GM23338 (cell line): ENCODE results near the gene RNF6.

ENCODE experiments used
- CREB1 ChIP-seq: fragments of 250-450 bp; sonication (Bioruptor Pico); IDR thresholded peaks from 2 replicates; pipeline ENCODE4 v1.5.0; 2020; ENCODE audit warnings: low read depth, mild to moderate bottlenecking, moderate library complexity
- EZH2 ChIP-seq: fragments of 200-600 bp; sonication (generic); IDR thresholded peaks from one replicate; pipeline ENCODE4 v1.8.0; 2017; ENCODE audit warnings: antibody characterized with exemption, mild to moderate bottlenecking, low read depth; ENCODE audit not compliant: unreplicated experiment
- EZH2phosphoT487 ChIP-seq: fragments of 200-600 bp; sonication (generic); IDR thresholded peaks from one replicate; pipeline ENCODE4 v1.8.1; 2018; ENCODE audit warnings: antibody characterized with exemption; ENCODE audit not compliant: unreplicated experiment
- JUNB ChIP-seq: IDR thresholded peaks from one replicate; pipeline ENCODE4 v1.6.1; 2016; ENCODE audit warnings: antibody characterized with exemption; ENCODE audit not compliant: unreplicated experiment
- NANOG ChIP-seq: IDR thresholded peaks from 2 replicates; pipeline ENCODE4 v1.6.1; 2016; ENCODE audit warnings: antibody characterized with exemption, borderline replicate concordance
- POLR2AphosphoS5 ChIP-seq: IDR thresholded peaks from 2 replicates; pipeline ENCODE4 v1.6.1; 2016; ENCODE audit warnings: antibody characterized with exemption, low read depth
- STAT1 ChIP-seq: IDR thresholded peaks from one replicate; pipeline ENCODE4 v1.6.1; 2016; ENCODE audit warnings: antibody characterized with exemption; ENCODE audit not compliant: unreplicated experiment
- ZNF114 ChIP-seq: fragments of 250-450 bp; sonication (Bioruptor Pico); IDR thresholded peaks from 2 replicates; pipeline ENCODE4 v1.5.0; 2020; ENCODE audit warnings: mild to moderate bottlenecking, moderate library complexity
- ZNF331 ChIP-seq: fragments of 250-450 bp; sonication (Bioruptor Pico); IDR thresholded peaks from 2 replicates; pipeline ENCODE4 v1.5.0; 2020; ENCODE audit warnings: low read depth, mild to moderate bottlenecking, moderate library complexity
- TF ChIP-seq, protein P1 (sequence below), 2 experiments: fragments of 200-600 bp in 1 of 2; sonication (generic) in 1 of 2; conservative IDR thresholded peaks; 2 replicates each; pipeline versions ENCODE4 v1.5.1 to v1.6.1; 2016 to 2017; ENCODE audit warnings: antibody characterized with exemption in 2 of 2, low read depth in 2 of 2, mild to moderate bottlenecking in 2 of 2, moderate library complexity in 1 of 2
- TF ChIP-seq, protein P2 (sequence below): IDR thresholded peaks from 2 replicates; pipeline ENCODE4 v1.6.1; 2016; ENCODE audit warnings: antibody characterized with exemption
- TF ChIP-seq, protein P3 (sequence below): IDR thresholded peaks from one replicate; pipeline ENCODE4 v1.6.1; 2018; ENCODE audit warnings: antibody characterized with exemption; ENCODE audit not compliant: unreplicated experiment
- TF ChIP-seq, protein P4 (sequence below): fragments of 250-450 bp; sonication (Bioruptor Pico); IDR thresholded peaks from 2 replicates; pipeline ENCODE4 v1.5.0; 2020; ENCODE audit warnings: mild to moderate bottlenecking, moderate library complexity

DNA sequence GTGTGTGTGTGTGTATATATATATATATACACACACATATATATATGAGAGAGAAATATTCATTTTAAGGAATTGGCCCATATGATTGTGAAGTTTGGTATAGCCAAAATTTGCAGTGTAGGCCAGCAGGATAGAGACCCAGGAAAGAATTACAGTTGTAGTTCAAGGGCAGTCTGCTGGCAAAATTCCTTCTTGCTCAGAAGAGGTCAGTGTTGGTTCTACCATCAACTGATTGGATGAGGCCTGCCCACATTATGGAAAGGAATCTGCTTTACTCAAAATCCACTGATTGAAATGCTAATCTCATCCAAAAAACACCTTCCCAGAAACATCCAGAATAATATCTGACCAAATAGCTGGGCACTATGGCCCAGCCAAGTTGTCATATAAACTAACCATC, 24.0 kb downstream of the RNF6 start:
- TF ChIP-seq, protein P1, sequence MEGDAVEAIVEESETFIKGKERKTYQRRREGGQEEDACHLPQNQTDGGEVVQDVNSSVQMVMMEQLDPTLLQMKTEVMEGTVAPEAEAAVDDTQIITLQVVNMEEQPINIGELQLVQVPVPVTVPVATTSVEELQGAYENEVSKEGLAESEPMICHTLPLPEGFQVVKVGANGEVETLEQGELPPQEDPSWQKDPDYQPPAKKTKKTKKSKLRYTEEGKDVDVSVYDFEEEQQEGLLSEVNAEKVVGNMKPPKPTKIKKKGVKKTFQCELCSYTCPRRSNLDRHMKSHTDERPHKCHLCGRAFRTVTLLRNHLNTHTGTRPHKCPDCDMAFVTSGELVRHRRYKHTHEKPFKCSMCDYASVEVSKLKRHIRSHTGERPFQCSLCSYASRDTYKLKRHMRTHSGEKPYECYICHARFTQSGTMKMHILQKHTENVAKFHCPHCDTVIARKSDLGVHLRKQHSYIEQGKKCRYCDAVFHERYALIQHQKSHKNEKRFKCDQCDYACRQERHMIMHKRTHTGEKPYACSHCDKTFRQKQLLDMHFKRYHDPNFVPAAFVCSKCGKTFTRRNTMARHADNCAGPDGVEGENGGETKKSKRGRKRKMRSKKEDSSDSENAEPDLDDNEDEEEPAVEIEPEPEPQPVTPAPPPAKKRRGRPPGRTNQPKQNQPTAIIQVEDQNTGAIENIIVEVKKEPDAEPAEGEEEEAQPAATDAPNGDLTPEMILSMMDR (conservative IDR thresholded peaks at IDR 0.05; ENCODE audit: low read depth in 2 of 2): peak in 1 of 2 experiments; percentile 50; a peak in 2 of 4 replicates
- no peak for TF ChIP-seq EZH2
- no peak for TF ChIP-seq POLR2AphosphoS5
- no peak for TF ChIP-seq ZNF331
- TF ChIP-seq EZH2phosphoT487: no peak
- TF ChIP-seq, protein P2, sequence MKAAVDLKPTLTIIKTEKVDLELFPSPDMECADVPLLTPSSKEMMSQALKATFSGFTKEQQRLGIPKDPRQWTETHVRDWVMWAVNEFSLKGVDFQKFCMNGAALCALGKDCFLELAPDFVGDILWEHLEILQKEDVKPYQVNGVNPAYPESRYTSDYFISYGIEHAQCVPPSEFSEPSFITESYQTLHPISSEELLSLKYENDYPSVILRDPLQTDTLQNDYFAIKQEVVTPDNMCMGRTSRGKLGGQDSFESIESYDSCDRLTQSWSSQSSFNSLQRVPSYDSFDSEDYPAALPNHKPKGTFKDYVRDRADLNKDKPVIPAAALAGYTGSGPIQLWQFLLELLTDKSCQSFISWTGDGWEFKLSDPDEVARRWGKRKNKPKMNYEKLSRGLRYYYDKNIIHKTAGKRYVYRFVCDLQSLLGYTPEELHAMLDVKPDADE: no peak
- TF ChIP-seq NANOG: no peak
- TF ChIP-seq CREB1 (CRISPR knock-in tag): no peak
- TF ChIP-seq, protein P3, sequence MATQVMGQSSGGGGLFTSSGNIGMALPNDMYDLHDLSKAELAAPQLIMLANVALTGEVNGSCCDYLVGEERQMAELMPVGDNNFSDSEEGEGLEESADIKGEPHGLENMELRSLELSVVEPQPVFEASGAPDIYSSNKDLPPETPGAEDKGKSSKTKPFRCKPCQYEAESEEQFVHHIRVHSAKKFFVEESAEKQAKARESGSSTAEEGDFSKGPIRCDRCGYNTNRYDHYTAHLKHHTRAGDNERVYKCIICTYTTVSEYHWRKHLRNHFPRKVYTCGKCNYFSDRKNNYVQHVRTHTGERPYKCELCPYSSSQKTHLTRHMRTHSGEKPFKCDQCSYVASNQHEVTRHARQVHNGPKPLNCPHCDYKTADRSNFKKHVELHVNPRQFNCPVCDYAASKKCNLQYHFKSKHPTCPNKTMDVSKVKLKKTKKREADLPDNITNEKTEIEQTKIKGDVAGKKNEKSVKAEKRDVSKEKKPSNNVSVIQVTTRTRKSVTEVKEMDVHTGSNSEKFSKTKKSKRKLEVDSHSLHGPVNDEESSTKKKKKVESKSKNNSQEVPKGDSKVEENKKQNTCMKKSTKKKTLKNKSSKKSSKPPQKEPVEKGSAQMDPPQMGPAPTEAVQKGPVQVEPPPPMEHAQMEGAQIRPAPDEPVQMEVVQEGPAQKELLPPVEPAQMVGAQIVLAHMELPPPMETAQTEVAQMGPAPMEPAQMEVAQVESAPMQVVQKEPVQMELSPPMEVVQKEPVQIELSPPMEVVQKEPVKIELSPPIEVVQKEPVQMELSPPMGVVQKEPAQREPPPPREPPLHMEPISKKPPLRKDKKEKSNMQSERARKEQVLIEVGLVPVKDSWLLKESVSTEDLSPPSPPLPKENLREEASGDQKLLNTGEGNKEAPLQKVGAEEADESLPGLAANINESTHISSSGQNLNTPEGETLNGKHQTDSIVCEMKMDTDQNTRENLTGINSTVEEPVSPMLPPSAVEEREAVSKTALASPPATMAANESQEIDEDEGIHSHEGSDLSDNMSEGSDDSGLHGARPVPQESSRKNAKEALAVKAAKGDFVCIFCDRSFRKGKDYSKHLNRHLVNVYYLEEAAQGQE: no peak
- TF ChIP-seq STAT1: no peak
- TF ChIP-seq JUNB: no peak
- no peak for TF ChIP-seq ZNF114 (CRISPR knock-in tag)
- TF ChIP-seq, protein P4, sequence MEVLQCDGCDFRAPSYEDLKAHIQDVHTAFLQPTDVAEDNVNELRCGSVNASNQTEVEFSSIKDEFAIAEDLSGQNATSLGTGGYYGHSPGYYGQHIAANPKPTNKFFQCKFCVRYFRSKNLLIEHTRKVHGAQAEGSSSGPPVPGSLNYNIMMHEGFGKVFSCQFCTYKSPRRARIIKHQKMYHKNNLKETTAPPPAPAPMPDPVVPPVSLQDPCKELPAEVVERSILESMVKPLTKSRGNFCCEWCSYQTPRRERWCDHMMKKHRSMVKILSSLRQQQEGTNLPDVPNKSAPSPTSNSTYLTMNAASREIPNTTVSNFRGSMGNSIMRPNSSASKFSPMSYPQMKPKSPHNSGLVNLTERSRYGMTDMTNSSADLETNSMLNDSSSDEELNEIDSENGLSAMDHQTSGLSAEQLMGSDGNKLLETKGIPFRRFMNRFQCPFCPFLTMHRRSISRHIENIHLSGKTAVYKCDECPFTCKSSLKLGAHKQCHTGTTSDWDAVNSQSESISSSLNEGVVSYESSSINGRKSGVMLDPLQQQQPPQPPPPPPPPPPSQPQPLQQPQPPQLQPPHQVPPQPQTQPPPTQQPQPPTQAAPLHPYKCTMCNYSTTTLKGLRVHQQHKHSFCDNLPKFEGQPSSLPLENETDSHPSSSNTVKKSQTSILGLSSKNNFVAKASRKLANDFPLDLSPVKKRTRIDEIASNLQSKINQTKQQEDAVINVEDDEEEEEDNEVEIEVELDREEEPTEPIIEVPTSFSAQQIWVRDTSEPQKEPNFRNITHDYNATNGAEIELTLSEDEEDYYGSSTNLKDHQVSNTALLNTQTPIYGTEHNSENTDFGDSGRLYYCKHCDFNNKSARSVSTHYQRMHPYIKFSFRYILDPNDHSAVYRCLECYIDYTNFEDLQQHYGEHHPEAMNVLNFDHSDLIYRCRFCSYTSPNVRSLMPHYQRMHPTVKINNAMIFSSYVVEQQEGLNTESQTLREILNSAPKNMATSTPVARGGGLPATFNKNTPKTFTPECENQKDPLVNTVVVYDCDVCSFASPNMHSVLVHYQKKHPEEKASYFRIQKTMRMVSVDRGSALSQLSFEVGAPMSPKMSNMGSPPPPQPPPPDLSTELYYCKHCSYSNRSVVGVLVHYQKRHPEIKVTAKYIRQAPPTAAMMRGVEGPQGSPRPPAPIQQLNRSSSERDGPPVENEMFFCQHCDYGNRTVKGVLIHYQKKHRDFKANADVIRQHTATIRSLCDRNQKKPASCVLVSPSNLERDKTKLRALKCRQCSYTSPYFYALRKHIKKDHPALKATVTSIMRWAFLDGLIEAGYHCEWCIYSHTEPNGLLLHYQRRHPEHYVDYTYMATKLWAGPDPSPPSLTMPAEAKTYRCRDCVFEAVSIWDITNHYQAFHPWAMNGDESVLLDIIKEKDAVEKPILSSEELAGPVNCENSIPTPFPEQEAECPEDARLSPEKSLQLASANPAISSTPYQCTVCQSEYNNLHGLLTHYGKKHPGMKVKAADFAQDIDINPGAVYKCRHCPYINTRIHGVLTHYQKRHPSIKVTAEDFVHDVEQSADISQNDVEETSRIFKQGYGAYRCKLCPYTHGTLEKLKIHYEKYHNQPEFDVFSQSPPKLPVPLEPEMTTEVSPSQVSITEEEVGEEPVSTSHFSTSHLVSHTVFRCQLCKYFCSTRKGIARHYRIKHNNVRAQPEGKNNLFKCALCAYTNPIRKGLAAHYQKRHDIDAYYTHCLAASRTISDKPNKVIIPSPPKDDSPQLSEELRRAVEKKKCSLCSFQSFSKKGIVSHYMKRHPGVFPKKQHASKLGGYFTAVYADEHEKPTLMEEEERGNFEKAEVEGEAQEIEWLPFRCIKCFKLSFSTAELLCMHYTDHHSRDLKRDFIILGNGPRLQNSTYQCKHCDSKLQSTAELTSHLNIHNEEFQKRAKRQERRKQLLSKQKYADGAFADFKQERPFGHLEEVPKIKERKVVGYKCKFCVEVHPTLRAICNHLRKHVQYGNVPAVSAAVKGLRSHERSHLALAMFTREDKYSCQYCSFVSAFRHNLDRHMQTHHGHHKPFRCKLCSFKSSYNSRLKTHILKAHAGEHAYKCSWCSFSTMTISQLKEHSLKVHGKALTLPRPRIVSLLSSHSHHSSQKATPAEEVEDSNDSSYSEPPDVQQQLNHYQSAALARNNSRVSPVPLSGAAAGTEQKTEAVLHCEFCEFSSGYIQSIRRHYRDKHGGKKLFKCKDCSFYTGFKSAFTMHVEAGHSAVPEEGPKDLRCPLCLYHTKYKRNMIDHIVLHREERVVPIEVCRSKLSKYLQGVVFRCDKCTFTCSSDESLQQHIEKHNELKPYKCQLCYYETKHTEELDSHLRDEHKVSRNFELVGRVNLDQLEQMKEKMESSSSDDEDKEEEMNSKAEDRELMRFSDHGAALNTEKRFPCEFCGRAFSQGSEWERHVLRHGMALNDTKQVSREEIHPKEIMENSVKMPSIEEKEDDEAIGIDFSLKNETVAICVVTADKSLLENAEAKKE (CRISPR knock-in tag): no peak
